Panc1 (cell line): Measurements from ENCODE around the gene IKZF3.

ENCODE experiments used
- POLR2AphosphoS5 ChIP-seq: IDR thresholded peaks from 2 replicates; pipeline ENCODE4 v1.6.1; 2012; ENCODE audit warnings: mild to moderate bottlenecking, low read depth, low read length, moderate library complexity
- TF ChIP-seq, protein P1 (sequence below): fragments of 450-650 bp; IDR thresholded peaks from 2 replicates; pipeline ENCODE4 v1.5.1; 2017; ENCODE audit warnings: mild to moderate bottlenecking
- TF ChIP-seq, protein P2 (sequence below), 2 experiments: IDR thresholded peaks; 2 replicates each; pipeline ENCODE4 v1.6.1; 2011 to 2012; ENCODE audit warnings: low read depth in 2 of 2, control low read depth in 1 of 2, low read length in 1 of 2, mild to moderate bottlenecking in 1 of 2, moderate library complexity in 1 of 2; ENCODE audit not compliant: insufficient read depth in 1 of 2

DNA sequence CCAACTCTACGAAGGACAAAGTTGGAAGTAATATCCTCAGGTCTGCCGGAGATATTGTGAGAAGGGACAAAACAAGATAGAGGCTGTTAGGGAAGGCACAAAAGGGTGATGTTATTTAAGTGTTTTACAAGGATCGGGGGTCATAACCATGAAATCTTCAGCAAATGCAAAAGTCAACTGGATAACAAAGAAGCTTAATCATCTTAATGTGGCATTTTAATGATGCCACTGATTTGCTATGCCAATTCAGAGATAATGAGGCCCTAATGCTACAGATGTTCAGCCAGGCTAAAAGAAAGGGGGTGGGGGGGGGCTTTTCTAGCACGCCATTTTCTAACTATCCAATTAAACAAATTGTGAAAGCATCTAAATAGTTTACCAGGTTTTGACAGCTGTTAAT lies 63.1 kb downstream of the IKZF3 start:
- TF ChIP-seq POLR2AphosphoS5 = no peak
- TF ChIP-seq, protein P1, sequence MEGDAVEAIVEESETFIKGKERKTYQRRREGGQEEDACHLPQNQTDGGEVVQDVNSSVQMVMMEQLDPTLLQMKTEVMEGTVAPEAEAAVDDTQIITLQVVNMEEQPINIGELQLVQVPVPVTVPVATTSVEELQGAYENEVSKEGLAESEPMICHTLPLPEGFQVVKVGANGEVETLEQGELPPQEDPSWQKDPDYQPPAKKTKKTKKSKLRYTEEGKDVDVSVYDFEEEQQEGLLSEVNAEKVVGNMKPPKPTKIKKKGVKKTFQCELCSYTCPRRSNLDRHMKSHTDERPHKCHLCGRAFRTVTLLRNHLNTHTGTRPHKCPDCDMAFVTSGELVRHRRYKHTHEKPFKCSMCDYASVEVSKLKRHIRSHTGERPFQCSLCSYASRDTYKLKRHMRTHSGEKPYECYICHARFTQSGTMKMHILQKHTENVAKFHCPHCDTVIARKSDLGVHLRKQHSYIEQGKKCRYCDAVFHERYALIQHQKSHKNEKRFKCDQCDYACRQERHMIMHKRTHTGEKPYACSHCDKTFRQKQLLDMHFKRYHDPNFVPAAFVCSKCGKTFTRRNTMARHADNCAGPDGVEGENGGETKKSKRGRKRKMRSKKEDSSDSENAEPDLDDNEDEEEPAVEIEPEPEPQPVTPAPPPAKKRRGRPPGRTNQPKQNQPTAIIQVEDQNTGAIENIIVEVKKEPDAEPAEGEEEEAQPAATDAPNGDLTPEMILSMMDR = no peak
- TF ChIP-seq, protein P2, sequence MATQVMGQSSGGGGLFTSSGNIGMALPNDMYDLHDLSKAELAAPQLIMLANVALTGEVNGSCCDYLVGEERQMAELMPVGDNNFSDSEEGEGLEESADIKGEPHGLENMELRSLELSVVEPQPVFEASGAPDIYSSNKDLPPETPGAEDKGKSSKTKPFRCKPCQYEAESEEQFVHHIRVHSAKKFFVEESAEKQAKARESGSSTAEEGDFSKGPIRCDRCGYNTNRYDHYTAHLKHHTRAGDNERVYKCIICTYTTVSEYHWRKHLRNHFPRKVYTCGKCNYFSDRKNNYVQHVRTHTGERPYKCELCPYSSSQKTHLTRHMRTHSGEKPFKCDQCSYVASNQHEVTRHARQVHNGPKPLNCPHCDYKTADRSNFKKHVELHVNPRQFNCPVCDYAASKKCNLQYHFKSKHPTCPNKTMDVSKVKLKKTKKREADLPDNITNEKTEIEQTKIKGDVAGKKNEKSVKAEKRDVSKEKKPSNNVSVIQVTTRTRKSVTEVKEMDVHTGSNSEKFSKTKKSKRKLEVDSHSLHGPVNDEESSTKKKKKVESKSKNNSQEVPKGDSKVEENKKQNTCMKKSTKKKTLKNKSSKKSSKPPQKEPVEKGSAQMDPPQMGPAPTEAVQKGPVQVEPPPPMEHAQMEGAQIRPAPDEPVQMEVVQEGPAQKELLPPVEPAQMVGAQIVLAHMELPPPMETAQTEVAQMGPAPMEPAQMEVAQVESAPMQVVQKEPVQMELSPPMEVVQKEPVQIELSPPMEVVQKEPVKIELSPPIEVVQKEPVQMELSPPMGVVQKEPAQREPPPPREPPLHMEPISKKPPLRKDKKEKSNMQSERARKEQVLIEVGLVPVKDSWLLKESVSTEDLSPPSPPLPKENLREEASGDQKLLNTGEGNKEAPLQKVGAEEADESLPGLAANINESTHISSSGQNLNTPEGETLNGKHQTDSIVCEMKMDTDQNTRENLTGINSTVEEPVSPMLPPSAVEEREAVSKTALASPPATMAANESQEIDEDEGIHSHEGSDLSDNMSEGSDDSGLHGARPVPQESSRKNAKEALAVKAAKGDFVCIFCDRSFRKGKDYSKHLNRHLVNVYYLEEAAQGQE (IDR thresholded peaks at IDR 0.05; ENCODE audit: insufficient read depth in 1 of 2, low read depth in 2 of 2, low read length in 1 of 2) = no peak
